Activated T-helper 9 cell treated with anti-CD3 and anti-CD28 coated beads, Interleukin-2, amount 50 U/mL, for 16 hours (primary cell): Measurements from ENCODE around the gene ITGA6.

Experiments used
- DNase-seq: peaks from one replicate; pipeline ENCODE4 v3.0.0-alpha.2; 2020; ENCODE audit warnings: low read depth

ITGA6 gene

DNA sequence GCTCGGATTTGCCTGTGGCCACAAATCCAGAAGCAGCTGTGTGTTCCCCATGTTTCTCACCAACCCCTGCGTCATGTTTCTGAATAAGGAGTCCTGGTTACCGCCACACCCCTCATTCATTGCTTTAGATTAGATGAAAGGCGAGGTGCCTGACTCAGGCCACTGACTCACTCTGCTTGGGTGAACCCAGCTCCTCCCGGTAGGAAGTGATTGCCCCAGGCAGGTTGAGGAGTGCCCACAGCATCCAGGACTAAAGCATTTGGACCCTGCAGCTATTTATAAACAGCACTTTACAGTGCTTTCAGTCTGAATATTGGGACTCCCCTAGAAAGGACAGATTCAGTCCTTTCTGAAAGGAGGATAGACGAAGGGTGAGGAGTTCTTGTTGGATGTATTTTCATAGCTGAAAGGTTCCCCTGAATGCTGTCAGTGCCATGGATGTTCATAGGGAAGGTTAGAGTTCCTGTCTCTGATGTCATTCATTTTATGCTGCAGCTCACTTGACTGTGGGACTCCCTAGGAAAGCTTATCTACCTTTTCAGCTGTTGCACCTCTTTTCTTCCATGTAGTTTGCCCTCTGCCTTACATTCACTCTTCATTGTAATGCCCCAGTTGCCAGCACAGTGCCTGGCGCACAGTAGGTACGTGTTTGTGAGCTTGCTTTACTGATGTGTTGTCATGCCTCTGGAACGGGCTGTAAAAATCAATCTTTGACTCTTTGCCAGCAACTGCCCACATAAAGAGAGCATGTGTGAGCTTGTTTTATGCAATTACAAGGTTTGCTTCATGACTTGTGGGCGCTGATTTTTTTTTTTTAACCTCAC is 14.9 kb downstream of the ITGA6 start:
- DNase-seq: peak; percentile 35

DNA sequence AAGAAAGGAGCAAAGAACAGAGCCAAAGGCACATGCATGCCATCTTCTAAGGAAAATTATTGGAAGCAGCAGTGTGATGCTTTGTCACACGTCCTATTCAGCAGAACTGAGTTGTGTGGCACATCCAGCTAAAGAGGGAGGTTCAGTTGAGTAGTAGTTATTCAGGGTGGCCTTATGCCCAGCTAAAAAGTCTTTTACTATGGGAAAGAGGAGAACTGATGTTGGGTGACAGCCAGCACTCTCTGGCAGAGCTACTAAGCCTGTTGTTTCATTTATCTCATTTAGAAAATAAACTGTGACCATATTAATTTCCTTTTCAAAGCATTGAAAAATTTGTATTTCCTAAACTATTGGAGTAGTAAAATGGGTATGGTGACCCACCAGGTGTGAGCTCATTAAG is 18.5 kb downstream of the ITGA6 start:
- DNase-seq: no peak

DNA sequence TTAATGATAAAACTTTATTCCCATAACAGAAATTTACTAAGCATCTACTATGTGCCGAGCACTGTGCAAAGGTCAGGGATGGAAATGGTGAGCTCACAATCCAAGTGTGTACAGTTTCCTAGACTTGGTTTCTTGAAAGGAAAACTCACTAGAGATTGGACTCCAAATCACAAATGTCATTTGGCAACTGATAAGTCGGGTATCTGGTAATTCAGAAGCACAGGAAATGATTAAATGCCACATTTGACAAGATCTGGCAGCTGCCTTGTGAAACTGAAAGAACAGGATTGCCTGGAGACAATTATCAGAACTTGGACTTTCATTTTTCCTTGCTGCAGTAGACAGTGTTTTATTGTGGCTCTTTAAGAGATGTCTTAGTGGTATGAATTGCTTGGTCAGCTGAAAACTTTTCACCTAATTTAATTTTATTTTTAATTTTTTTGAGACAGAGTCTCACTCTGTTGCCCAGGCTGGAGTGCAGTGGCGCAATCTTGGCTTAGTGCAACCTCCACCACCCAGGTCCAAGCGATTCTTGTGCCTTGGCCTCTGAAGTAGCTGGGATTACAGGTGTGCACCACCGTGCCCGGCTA is 19.2 kb downstream of the ITGA6 start:
- DNase-seq: no peak

DNA sequence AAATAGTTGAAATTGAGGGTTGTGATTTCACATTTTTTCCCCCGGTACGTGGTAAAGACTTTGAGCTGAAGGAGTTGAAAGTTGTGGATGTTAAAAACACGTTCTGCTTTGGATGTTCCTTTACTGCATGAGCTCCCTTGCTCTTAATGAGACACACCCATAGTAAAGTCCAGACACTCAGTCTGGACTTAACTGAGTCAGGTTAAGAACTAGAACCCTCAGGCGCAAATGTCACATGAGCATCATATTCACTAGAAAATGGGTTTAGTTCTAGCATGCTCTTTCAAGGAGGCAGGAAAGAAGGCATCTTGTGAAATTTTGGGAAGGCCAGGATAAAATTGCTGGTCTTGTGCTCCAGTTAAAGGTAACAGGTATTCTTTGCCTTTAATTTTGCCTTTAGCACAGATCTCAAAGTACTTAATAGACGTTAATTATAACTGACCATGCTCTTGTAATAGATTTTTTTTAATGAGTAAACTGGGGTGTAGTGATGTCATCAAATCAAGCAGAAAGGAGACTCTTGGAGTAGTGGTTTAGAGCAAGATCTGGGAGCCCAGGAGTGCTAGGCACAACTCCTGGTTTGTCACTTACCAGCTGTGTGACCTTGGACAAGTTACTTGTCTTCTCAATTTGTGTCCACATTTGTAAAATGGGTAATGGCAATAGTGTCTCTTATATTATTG is 20.6 kb downstream of the ITGA6 start:
- no peak for DNase-seq

DNA sequence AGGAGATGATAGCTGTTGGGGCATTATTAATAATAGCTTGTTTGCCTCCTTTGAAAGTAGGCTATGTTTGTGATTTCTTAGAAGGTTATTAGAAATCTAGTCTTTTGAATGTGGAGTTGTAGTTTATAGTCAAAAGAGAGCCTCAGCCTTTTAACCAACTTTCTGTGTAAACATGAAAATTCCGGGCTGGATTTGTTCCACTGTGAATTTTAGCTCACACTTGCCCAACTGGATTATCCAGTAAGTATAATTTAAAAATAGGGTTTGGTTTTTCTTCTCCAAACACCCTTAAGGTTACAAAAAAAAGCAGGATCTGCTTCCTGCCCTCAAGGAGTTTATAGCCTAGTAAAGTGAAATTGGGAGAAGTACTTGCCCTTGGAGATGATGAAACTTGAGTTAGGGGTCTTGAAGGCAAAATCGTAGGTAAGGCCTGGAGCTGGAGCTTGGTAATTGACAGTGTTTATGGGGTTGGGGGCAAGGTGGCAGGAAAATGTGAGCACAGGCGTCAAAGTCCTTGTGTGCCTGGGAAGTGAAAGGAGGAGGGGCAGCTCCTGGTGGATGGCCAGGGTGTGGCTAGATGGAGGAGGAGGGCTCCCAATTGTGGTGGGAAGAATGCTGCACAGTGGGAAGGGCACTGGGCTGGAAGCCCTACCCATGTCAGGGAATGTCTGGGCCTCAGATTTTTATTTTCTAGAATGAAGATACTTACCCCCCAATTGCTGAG is 21.3 kb downstream of the ITGA6 start:
- DNase-seq: no peak

DNA sequence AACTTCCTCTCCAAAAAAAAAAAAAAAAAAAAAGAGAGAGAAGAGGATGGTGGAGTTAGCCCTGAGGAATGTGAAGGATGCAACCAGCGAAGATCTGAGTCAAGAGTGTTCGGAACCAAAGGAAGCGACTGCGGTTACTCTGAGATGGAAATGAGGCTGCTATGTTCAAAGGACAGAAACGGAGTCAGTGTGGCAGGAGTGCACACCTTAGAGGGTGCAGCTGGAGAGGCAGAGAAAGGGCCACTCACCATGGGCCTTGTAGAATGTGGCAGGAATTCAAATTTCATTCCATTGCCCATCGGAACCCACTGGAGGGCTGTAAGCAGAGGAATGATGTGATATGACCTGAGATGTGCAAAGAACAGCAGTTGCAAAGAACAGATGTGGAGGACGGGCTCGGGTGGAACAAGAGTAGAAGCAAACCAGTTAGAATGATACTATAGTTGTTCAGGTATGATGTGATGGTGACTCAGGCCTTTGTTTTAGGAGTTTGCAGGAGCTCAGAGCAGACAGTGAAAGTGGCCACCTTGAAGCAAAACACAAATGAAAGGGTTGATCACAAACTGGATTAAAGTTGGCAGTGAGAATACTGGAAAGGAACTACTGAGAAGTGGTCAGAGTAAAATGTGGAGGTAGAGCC is 22.6 kb downstream of the ITGA6 start:
- no peak for DNase-seq

DNA sequence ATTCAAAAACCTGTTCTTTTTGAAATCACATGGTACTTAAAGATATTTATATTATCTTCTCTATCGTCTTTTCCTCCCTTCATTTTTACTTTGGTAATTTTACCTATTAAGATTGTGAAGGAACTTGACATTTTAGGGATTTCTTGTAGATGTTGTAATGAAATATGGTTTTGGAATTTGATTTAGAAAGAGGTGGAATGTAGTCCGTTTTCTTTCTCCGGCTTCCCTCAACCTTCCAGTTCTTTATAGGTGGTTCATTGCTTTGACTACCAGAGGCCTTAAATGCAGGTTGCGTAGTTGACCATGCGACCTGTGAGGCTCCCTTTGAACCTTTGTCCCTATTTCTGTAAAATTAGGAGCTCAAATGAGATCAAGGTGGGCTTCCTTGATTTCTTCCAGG is 24.5 kb downstream of the ITGA6 start:
- no peak for DNase-seq

DNA sequence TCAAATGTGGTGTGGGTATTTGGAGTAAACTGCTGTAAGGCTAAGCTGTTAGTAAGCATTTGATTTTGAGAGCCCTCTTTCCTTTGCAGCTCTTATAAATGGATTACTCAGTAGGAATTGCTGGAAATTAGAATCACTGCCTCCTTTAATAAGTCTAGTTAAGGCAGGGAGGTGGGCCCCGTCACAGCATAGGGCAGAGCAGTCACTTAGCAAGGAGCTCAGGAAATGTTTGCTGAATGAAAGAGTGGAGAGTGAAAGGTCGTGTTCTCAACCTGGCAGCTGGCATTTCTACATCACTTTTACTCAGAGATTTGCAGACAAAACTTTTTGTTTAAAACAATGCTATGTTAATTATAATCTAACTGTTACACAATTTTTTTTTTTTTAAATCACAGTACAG is 25.5 kb downstream of the ITGA6 start:
- DNase-seq: no peak

DNA sequence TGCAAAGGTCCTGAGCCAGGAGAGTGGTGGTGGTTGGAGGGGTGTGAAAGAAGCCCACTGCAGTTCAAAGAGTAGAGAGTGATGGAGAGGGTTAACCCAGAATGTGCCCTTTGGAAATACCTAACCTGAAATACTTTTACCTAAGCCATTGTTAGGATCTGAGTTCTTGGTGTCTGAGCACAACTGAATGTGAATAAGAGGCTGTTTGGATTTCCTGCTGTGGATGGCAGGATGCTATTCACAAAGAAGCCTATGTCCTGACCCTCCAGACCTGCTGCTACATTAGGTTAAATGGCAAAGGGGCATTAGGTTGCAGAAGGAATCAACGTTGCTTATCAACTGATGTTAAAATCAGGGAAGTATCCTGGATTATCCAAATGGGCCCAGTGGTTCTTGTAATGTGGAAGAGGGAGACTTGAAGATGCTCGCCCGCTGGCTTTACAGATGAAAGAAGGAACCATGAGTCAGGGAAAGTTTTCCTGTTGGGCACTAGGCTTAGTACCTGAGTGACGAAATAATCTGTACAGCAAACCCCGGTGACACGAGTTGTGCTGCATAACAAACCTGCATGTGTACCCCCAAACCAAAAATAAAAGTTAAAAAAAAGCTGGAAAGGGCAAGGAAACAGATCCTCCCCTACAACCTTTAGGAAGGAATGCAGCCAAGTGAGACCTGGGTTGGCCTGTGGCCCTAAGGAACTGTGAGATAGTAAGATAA is 27.2 kb downstream of the ITGA6 start:
- no peak for DNase-seq

DNA sequence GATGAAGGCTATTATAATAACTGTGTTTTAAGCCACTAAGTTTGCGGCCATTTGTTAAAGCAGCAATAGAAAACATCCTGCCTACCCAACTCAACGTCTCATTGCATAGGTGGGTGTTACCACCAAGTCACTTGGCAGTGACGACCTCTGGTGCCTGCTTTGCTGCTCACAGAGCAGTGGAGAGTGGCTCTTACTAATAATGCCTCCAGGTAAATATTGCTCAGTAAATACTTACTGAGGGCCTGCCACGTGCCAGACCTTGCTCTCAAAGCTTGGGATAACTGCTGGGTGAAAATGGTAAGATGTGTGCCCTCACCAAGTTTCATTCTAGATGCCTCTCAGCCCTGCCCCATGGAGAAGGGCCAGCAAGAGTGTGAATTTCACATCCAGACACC is 27.7 kb downstream of the ITGA6 start:
- DNase-seq: no peak

DNA sequence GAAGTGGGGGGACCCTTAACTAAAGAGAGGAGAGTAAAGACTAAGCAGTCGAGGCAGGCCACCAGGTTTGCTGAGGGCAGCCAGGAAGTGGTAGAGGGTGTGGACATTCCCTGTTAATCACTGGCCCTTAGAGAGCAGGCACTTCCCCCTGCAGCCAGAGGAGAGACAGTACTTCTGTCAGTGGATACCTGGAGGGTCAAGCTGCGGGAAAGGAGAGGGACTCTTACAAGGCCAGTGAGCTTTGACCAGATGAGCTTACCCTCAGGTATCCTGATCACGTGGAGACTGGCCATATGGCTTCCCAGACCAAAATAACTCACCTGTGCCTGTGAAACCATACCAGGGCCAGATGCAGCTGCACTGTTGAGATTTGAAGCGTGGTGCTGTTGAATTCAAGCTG is 28.6 kb downstream of the ITGA6 start:
- no peak for DNase-seq

DNA sequence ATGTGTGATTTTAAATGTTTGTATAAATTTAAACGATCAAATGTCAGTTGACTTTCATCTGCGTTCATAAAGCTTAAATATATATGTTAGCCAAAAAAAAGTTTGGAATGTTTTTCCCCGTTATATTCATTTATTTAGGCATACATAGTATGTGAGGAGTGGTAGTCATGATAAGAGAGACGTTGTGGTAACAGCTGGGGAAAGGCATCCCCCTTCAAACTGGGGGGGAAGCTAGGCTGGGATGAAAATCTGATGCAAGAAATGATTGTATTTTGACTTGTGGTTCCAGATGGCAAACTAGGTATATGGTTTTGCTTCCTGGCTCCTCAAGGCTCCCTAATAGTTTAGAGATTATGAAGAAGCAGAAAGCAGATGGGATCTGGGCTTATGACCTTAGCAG is 30.1 kb downstream of the ITGA6 start:
- DNase-seq: no peak

DNA sequence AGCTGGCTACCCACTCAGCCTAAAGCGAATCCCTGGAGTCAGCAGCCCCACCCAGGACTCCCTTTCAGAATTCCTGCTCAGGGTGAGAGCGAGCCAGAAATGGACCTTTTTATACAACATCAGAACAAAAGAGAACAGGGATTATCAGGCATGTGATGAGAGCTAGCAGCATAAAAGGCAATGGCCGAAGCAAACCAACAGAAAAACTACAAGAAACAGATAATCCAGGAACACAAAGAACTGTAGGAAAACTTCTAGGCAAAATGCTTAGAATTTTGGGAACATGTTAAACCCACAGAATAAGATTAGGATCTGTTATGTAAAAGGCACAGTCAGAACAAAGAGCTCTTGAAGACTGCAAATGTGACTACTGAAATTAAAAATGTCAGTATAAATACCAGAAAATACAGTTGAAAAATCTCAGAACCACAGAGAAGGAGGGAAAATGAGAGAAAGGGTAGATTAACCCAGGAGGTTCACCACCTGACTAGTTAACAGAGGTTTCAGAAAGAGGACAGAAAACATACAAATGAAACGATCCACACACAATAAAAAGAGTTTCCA is 31.3 kb downstream of the ITGA6 start:
- DNase-seq: no peak

DNA sequence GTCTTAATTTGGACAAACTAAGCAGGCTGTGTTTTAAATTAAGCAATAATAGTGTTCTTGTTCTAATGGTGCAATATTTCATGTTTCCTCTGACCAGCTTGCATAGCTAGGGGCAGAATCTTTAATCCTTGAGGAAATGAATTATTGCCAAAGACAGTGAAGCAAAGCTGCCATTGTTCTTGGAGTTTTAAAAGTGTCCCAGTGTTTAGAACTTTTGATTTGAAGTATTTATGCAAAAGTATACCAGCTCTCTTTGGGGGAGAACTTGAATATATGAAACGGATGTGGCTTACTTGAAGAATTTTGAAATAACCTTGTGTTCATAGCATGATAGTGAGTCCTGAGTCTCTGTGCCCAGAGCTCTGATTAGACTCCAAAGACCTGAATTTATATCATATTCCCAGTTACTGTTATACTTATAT is 33.4 kb downstream of the ITGA6 start:
- no peak for DNase-seq

DNA sequence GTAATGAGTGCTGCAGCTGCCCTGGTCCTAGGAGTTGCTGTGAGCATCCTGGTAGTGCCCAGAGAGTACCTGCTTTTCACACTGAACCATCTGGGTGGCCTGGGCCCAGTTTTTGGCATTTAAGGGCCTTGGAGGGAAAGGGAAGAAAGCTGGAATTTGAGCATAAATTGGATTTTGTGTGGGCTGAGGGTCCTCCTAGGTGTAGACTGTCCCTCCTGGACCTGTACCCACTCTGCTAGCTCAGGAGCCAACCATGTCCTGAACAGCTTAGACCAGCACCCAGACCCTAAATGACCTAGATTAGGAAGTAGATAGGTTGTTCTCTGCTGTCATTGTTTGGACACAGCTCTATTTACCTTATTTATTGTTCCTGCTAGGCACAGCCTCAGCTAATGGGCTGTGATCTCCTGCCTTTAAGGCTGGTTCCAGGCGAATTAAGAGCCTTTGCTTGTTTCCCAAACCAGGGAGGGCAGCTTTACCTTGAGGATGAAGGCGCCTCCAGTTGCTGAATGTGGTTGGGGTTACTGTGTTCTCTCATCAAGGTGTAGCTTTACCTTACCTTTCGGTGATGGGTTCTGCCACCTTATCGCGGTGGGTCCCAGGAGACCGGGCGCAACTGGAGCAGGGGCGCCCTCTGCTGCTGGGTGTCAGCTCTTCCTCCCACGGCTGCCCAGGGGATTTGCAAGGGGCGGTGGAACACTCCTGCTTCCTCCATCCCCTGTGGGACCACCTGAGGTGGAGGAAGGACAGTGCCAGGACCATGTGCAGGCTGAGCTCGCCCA is 34.4 kb downstream of the ITGA6 start:
- DNase-seq: peak; percentile 74

DNA sequence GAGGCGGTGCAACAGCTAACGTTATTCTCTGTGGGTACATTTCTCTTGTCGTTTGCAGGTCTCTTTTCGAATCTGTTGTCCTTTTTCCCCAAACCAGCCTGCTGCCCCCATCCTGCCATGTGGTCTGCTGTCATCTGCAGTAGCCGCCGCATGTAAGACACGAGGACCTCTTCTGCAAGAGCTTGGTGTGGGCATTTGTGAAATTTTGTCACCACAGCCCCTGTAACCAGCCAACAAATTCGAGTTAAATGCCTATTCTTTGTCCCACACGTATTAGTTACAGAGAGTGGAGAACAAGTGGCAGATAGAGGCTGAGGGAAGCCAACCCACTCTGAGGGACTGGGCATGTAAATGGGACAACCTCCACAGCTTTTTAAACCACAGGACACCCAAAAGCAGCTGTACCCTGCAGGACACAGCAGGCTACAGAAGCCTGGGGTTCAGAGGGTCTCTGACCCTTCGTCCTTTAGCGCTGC is 35.0 kb downstream of the ITGA6 start:
- no peak for DNase-seq

DNA sequence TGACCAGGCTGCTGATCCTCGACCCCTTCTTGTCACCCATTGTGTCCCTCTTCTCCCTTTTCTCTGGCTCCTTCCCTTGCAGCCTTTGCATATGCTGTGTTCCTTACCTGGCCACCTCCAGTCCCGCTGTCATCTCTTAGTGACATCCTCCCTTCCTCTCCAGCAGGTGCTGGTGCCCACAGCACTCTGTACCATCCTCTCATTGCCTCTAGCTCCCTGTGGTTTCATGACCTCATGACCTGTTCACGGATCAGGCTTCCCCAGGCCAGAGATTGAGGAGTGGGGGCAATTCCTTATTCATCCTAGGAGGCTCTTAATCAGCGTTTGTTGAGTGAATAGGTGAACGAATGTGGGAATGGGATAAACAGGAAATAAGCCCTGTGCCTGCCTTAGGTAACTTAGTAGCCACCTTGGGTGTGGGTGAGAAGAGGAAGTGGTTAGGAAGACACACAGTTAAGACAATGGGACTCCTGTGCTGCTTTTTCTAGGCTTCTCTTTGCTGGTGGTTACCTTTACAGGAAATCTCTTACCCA is 35.5 kb downstream of the ITGA6 start:
- DNase-seq: no peak

DNA sequence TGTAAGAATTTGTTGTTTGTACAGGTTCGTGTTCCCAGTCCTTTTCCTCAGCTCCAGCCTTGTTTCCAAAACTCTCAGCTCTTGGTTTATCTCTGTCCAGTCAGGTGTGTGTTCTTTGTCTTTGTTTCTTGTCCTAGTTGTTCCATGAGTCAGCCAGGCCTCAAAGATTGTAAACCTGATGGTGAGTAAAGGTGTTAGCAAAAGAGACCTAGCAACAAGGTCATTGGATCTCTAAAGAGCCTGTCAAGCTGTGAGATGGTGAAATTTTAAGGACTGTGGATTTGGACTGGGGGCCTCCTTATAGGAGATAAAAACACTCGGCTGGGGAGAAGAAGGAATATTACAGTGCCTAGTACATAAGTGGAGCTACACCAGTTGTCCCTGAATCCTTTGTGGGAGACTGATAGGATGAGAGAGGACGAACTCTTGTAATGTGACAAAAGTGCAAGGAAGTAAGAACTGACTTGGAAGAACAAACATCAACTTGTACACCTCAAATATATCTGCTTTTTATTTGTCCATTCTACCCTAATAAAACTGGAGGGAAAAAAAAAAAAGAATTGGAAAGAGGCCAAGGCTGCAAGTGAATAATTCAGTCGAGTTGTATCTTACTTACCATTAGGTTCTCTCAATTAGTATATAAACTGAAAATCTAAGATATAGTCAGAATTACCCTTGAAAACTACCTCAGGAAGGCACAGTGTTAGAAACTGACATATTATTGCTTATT is 37.2 kb downstream of the ITGA6 start:
- DNase-seq: no peak
